Hematopoietic multipotent progenitor cell treated with erythropoietin and hydrocortisone succinate and interleukin-3 and kit ligand, for 4 days (in vitro differentiated cells): Measurements from ENCODE around the gene DPYD.

ENCODE experiments used
- DNase-seq: peaks from one replicate; pipeline ENCODE4 v3.0.0-alpha.2; 2015

The DPYD gene

DNA sequence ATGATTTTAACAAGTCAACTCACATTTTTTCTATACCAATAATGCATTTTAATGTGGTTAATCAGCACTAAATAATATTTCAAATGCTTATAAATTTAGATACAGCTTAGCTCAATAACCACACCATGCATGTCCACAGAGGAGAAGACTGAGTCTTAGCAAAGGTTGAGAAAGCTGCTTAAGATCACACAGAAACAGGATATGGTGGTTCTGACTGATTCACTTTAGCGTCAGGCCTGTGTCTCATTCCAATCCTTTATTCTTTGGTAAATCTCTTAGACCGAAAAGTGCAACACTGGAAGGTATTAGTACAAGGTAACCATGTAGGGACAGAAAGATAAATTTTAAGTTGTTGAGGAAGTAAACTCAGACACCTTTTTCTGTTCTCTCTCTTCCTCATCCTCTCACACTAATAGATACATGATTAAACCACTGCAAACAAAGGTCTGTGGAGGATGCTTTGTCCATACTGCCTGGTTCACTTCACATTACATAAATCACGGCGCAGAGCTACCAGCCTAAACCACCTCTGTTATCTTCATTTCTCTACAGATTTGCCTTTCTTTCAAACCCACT lies 139.0 kb downstream of the DPYD start:
- DNase-seq: no peak

DNA sequence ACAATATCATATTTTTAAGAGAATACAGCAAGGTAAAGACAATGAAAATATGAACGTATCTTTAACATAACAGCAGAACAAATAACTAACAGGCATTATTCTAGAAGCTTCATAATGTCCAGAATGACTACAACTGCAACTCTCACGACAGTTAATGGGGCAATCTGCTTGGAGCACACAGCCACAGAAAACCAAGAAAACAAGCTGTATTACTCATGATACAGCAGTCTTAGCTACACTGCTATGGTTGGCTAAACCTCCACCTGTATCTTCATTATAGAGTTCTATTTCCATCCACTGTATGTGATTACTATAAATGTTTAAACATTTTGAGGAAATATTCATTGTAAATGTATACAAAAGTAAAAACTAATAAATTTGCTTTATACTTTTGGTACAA lies 139.9 kb downstream of the DPYD start:
- no peak for DNase-seq

DNA sequence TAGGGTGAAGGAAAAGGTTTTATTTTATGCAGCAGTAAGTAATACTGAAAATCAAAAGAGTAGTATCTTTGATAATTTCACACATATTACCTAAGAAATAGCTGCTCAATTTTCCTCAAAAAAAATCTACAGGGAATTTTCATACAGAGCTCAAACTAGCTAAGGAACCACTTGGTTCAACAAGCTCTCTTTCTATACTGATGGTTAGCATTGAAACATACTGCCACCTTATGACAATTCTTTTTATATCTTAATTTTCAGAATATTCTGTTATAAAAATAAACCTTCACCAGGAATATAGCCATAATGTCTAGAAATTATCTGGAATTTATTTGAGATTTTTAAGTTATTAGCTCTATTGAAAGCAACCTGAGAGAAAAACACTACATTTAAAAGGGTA lies 142.1 kb downstream of the DPYD start:
- peak; percentile 11 for DNase-seq

DNA sequence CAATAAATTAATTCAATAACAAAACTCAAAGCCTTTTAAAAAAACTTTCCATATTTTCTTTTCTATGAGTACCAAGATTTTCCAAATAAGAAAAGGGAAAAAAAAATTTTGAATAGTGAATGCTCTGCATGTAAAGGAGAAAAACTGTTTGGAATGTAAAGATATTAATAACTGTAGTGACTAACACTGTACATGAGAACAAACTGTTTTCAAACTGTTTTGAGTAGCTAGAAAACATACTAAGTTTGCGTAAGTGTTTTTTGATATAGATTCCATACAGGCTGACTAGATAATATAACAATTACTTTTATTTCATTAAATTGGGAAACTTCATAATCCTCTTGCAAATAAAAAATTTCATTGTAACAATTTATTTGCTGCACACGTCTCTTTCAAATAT lies 150.5 kb downstream of the DPYD start:
- no peak for DNase-seq

DNA sequence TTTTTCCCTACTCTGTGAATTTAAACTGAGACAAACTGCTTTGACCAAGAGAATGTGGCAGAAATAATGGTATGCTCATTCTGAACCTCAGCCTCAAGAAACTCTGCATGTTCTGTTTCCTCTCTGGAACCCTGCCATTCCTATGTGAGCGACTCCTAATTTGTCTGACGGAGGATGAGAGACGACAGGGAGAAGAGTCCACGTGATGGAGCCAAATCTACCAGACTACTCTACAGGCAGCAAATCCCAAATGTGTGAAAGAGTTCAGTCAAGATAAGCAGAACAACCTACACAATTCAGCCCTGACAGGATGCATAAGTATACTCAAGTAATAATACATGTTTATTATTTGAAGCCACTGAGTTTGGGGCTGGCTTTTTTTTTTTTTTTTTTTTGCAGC lies 153.5 kb downstream of the DPYD start:
- no peak for DNase-seq

DNA sequence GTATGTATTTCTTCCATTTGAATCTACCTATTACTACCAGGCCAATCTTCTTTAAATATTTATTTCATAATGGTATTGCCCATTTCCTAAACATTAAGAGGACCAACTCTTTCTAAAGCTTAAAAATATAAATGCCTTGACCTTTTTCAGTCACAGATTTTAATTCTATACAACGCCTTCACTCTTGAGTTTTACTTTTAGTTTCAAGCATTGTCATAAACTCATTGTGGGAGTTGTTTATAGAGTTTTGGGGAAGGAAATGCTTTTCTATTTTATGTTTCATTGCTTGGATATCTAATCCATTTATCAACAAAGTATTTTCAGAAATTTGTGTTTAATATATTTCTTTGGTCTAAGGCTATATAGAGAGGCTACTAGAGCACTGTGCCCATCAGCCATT lies 155.8 kb downstream of the DPYD start:
- no peak for DNase-seq

DNA sequence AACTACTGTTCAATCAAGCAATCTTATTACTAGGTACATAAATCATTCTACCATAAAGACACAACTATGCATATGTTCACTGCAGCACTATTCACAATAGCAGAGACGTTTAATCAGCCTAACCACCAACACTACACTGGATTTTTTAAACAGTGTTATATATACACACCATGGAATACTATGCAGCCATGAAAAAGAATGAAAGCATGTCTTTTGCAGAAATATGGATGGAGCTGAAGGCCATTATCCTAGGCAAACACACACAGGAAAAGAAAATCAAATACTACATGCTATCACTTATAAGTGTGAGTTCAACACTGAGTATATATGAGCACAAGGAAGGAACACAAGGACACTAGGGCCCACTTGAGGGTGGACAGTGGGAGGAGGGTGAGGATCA lies 159.2 kb downstream of the DPYD start:
- DNase-seq: no peak

DNA sequence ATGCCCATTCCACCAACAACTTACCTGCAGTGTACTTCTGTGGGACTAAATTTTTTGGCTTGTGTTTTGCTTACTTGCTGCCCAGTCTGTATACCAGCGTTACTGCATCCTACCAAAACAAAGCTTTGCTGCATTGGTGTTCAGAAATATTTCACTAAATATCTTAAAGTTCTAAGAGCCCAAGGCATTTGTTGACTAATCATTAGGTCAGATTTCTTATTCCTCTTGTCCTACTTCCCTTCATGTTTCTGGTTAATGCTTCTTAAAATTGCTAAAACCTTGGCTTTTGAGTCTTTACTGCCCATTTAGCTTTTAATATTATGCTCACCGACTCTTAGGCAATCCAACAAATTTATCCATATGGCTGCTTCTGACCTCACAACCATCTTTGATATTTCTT lies 161.8 kb downstream of the DPYD start:
- no peak for DNase-seq

DNA sequence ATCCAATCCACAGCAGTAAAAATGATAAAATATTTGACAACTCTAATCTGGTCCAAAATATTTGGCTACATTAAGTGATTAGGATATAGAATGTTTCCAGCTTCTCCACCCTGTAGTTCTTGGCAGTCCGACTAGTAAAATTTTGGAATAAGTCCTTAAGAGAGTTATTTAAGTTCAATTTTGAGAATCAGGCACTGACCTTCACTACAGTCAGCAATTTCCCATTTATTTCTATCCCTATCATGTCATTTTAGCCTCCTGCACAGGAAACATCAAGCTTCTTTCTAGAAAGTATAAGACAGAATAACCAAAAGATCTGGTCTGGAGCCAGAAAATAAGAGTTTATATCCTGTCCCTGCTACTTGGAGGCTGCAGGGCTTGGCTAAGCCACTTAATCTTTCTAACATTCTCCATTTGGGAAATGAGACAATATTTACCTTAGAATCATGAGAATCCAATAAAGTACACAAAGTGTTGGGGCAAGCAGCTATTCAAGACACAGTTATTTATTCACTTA lies 162.2 kb downstream of the DPYD start:
- no peak for DNase-seq

DNA sequence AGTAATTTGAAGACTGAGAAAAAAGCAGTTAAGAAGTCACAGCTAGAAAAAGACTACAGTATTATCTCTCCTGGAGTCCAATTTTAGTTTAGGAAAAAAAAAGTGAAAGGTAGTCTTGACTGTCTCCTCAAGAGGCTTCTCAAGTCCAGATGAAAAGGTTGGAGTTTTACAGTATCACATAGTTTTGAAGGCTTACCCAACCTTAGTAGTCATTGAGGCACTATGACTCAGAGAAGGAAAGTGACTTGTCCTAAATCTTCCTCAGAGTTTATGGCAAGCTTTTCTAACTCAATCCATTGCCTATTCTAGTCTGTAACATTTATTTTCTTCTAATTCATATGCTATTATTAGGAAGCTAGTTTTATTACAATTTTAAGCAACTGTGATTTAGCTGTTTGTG lies 174.9 kb downstream of the DPYD start:
- DNase-seq: no peak

DNA sequence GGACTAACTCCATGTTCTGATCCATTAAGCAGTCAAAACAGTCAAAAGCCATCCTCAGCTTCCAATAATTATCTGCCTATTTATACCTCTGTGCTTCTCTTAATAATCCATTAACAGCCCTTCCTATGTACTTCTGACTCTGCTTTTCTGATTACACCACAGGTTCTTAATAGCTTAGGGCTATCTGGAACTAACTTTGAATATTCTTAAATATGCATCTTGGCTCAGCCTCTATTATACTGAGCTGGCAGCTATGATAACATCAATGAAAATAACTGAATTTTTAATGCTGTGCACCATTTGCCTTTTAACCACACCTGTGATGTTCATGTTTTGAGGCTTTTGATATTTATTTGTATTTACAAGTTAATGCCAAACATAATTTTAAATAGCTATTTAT lies 175.9 kb downstream of the DPYD start:
- DNase-seq: no peak

DNA sequence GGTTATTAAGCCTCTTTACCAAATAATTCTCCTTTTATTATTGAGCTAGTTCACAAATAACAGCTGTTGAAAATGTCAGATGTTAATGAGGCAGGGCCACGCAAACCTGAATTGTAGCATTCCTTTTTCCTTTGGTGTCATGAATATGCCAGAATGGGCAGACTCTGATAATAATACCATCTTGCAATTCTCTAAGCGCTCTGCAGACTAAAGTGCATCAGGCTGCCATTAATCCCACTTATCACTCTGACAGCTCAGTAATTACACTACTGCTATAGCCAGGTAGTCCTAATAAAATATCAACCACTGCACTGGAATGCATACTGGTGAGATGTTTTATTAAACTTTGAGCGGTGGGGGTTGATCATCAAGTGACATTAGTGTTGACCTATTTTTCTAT lies 177.7 kb downstream of the DPYD start:
- no peak for DNase-seq

DNA sequence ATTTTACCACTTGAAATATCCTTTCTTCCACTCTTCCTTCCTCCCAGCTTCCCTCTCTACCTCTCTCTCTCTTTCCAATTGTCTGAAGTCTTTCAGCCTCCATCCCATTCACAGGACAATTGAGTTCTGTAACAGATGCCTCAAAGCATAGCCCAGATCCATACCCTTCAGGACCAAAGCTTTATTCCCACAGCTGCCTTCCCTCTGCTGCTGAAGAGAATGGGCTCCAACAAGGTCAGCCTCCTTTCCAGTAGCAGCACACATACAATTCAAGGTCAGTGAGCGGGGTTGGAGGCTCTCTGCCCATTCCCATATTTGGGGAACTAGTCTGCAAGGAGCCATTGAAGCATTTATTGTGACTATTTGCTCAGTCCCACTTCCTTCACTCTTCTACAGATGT lies 179.9 kb downstream of the DPYD start:
- DNase-seq: no peak

DNA sequence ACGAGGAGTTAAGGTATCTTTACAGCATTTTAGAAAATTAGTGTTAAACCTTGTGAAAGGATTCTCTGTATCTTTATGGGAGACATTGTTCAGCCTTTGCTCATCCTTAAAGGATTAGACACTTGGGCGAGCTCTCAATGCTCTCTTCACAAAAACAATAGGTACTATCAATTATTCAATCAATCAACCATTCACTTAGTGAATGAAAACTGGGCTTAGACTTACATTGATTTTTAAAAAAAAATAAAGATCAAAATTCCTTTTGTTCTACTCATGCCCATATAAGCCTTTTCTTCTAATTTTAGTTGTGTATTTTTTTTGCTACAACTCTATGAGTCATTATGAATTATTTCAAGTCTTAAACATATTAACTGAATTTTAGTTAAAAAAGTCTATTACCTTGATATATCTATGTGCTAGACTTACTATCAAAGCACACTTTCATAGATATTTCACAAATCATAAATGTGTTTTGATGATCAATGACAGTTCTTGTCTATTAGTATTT lies 181.2 kb downstream of the DPYD start:
- DNase-seq: no peak

DNA sequence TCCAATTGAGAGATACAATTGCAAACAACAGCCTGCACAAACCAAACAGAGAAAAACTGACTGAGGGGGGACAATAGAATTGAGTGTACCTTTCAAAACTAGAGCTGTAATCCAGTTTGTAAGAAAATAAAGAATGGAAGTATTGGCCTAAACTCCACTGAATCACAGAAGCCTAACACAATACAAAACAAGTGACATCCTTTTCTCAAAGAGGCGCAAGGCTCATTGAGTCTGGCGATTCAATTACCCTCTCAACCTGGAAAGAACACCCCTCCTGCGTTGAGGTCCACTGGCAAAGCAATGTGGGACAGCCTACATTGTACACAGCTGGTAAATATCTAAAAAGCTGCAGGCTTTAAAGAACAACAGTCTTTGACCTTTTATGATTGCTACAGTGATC lies 182.6 kb downstream of the DPYD start:
- no peak for DNase-seq

DNA sequence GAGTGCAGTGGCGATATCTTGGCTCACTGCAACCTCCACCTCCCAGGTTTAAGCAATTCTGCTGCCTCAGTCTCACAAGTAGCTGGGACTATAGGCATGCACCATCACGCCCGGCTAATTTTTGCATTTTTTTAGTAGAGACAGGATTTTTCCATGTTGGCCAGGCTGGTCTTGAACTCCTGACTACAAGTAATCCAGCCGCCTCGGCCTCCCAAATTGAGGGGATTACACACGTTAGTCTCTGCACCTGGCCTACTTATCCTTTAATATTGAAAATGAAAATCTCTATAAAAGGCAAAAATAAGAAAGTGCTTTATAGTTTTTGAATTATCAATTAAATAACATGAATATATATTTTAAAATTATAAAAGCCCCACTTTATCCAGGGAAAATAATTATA lies 190.6 kb downstream of the DPYD start:
- DNase-seq: no peak

DNA sequence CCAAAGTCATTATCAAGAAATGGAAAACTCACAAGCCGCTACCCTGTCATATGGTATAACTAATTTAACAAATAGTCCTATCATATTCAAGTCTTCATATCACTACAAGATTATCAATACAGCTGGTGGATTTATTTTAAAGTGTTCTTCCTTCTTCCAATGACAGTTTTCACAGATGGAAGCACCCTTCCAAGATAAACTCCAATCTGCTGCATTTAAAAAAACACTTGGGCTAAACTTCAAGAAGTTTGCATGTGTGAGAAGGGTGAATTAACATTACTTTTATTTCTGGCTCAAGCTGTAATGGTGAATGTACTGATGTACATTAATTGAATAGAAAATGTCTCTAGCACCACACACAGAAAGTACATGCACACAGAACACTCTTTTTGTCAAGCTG lies 192.4 kb downstream of the DPYD start:
- no peak for DNase-seq

DNA sequence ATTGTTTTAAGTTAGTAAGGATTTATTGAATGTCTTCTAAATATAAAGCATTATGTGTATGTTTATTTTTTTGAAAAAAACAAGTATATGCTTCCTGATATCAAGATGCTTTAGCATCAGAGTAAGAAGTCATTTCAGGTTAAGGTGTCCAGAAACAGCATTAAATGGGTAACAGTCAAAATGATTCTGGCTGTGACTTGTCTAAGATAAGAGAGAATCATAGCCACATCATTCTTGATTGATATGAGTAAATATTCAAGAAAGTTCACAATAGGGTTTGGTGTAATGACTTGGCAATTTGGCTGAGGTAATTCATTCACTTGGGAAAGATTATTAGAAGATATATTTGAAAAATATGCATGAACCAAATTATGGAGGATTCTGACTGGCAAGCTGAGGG lies 193.8 kb downstream of the DPYD start:
- DNase-seq: no peak

DNA sequence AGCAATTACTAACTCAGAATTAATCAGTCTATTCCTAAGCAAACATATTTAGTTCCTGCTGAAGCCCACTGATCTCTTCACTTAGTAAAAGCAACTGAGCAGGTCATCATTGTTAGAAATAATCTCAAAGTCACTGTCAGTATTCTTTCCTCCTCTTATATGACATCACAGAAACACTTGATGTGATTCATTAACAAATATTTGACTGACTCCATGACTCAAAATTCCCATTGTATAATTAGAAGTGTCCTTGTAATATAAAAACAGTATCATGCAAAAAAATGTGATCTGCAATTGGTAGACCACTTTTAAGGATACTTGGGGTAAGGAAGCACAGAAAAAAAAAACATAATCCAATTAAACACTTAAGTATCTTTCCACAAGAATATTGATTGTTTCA lies 194.4 kb downstream of the DPYD start:
- DNase-seq: no peak

DNA sequence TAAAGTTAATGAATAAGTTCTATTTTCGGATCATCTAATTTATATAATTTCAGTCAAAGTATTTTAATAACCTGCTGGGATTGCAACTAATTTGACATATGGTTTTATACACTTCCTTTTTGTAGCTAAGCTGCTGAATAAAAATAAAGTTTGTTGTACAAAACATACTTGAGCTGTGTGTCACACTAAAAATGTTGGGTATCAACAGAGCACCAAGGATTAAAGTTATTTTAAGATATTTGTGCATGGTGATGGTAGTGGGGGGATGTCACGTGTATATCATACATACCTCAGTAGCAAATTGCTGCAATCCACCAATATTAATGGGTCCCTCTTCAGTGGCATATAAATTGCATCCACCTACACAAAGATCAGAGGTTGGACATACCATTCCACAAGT lies 199.6 kb downstream of the DPYD start:
- DNase-seq: no peak

DNA sequence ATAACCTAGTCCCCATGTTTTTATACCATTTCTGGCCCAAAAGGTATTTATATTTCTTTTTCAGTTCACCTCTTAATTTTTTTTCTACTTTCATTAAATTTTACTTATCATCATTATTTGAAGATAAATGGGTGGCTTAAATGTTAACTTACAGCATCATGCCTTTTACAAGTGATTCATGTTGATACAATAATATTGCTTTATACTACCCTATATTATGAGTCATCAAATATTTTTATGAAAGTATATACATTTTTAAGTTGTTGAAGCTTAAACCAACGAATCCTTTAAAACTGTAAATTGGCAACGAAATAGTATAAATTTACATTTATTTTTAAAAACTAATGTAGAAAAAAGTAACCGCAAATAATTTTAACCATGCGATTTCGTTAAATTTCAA lies 207.9 kb downstream of the DPYD start:
- DNase-seq: no peak

DNA sequence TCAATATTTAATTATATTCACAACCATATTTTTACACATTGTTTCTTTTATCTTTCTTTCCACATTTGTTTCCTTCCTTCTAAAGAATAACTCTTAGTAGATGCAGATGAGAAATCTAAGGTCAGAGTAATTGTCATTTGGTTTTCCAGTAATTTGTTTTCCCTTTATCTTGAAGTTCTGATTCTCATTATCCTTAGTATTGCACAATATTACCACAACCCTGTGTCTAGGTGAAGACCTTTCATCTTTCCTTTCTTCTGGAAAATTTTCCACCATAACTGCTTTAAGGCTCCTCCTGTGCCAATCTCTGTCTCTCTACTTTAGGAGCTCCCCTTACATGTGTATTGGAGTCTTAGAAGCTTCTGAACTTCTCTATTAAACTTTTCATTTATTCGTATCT lies 209.0 kb downstream of the DPYD start:
- no peak for DNase-seq

DNA sequence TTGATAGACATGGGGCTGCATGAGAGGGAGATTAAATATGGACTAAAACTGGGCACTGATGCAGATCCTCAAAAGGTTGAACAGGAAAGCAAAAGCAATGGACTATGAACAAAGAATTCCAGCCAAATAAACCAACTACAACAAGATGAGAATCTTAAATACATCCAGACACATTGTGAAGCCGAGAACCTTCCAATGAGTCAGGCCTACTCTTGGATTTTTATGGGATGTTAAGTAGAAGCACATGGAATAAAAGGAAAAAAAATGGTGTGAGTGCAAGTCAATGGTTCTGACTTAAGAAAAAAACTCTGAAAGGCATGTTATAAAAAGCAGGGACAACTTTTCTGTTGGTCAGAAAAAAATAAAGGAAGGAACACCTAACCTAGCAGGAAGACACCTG lies 227.2 kb downstream of the DPYD start:
- DNase-seq: no peak

DNA sequence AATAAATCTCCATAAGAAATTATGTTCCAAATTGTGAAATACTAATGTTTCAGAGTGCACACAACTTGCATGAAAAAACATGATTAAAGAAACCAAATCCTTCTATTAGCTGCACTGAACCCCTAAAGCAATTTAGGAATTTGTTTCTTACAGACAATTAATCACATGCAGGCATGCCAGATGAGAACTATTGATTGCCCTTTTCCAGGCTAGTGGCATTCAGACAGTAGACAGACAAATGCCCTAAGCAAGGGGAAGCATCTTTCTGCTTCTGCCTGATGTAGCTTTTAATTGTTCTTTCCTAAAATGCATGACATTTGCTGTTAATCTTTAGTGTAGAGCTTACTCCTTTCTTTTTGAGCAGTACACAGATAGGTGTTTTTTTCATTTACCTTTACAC lies 229.5 kb downstream of the DPYD start:
- DNase-seq: no peak

DNA sequence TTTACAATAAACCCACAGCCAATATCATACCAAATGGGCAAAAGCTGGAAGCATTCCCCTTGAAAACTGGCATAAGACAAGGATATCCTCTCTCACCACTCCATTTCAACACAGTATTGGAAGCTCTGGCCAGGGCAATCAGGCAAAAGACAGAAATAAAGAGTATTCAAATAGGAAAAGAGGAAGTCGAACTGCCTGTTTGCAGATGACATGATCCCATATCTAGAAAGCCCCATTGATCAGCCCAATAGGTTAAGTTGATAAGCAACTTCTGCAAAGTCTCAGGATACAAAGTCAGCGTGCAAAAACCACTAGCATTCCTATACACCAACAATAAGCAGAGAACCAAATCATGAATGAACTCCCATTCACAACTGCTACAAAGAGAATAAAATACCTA lies 235.5 kb downstream of the DPYD start:
- DNase-seq: peak; percentile 62

DNA sequence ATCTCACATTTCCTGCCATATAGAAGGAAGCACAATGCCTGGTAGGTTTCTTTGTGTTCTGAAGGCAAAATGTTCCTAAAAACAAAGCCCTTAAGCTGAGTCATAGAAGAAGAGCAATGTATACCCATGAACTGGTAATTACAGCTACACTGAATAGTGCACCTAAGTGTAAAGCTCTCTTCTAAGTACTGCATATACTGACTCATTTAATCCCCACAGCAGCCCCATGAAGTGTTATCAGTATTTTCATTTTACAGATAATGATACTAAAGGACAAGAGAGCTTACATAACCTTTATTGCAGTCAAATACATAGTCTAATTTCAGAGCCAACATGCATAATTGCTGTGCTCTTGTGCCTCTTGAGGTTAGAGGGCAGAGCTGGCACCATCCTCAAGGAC lies 239.9 kb downstream of the DPYD start:
- no peak for DNase-seq
